Neutrophil (primary cell): Measurements from ENCODE around the gene GALNTL6.

Source experiments
- H3K27ac ChIP-seq: fragments of 200-600 bp; sonication (generic); 2 replicates; pipeline ENCODE4 v1.5.1; 2016; ENCODE audit warnings: mild to moderate bottlenecking, moderate library complexity
- H3K27me3 ChIP-seq: fragments of 200-600 bp; sonication (generic); 2 replicates; pipeline ENCODE4 v1.6.0; 2016; ENCODE audit warnings: mild to moderate bottlenecking
- H3K36me3 ChIP-seq: fragments of 200-600 bp; sonication (generic); 2 replicates; pipeline ENCODE4 v1.5.1; 2017
- H3K4me1 ChIP-seq, 2 experiments: fragments of 200-600 bp in 1 of 2; sonication (generic) in 1 of 2; 1 replicate in 1 of 2; 2 replicates in 1 of 2; pipeline versions ENCODE4 v1.5.1 to v1.6.1; 2013 to 2016; ENCODE audit warnings: low read depth in 1 of 2, low read length in 1 of 2, mild to moderate bottlenecking in 1 of 2, moderate library complexity in 1 of 2; ENCODE audit not compliant: control insufficient read depth in 1 of 2, insufficient read depth in 1 of 2
- H3K4me3 ChIP-seq, 2 experiments: fragments of 200-600 bp in 1 of 2; sonication (generic) in 1 of 2; 1 replicate in 1 of 2; 2 replicates in 1 of 2; pipeline ENCODE4 v1.5.1; 2013 to 2016; ENCODE audit warnings: low read depth in 1 of 2, low read length in 1 of 2, mild to moderate bottlenecking in 1 of 2, moderate library complexity in 1 of 2
- H3K9me3 ChIP-seq: fragments of 200-600 bp; sonication (generic); 2 replicates; pipeline ENCODE4 v1.5.1; 2016
- CTCF ChIP-seq: fragments of 200-600 bp; sonication (generic); IDR thresholded peaks from 2 replicates; pipeline ENCODE4 v1.5.1; 2016; ENCODE audit warnings: antibody characterized with exemption

Gene GALNTL6

GRCh38 chr4:172489861-172490260, 676.7 kb downstream of the GALNTL6 start:
- no peak for TF ChIP-seq CTCF
- Histone ChIP-seq H3K4me1 (no peaks in the 10 kb centered on the region), H3K4me3 (no peak overlapping the region), H3K36me3 (no peaks in the 10 kb centered on the region), H3K27me3 (no peaks in the 10 kb centered on the region), H3K27ac (no peak overlapping the region), H3K9me3 (no peaks in the 10 kb centered on the region)

DNA sequence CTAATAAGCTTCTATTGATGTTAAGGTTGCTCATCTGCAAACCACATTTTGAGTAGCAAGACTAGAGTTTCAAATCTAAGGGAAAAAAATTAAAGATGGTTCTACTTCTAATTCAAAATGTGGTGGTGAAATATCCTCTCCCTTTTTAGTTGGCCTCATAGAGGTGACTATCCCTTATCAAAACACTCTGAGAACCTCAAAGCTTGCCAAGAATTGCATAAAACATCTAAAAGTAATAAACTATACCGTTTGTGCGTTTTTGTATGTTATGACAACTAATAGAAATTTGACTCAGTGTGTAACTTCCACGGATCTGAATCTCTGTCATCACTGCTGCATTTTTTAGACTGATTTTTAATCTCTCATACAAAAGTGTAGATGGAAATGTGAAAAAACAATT, 682.6 kb downstream of the GALNTL6 start:
- H3K9me3 ChIP-seq, result no peaks in the 10 kb centered on the region
- TF ChIP-seq CTCF, result no peak
- no peaks in the 10 kb centered on the region for H3K36me3 ChIP-seq
- H3K27me3 ChIP-seq, result no peaks in the 10 kb centered on the region
- H3K4me3 ChIP-seq, result no peak overlapping the region
- H3K4me1 ChIP-seq, result no peaks in the 10 kb centered on the region
- H3K27ac ChIP-seq, result no peak overlapping the region

DNA sequence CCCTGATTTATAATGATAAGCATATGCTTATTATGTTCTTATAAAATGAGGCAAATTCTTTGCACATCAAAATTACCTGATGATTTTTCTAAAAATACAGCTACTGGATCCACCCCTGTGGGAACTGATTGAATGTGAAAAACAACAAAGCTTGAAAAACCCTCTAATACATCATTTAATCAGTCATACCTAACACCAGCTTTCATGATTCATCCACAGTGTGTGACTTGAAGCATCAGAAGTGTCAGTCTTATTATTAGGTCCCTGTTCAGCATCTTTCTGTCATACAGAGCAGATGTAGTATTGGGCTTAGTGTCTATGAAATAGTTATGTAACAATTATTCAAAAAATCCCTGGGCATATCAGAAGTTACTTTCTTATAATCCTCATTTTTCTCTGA, 684.1 kb downstream of the GALNTL6 start:
- H3K9me3 ChIP-seq, result no peaks in the 10 kb centered on the region
- H3K4me3 ChIP-seq, result no peak overlapping the region
- no peaks in the 10 kb centered on the region for H3K27me3 ChIP-seq
- H3K27ac ChIP-seq, result no peak overlapping the region
- H3K4me1 ChIP-seq, result no peaks in the 10 kb centered on the region
- TF ChIP-seq CTCF, result no peak
- H3K36me3 ChIP-seq, result no peaks in the 10 kb centered on the region

- TF ChIP-seq CTCF, result no peak
- H3K4me3 ChIP-seq, result no peak overlapping the region
- no peaks in the 10 kb centered on the region for H3K36me3 ChIP-seq
Observed at GRCh38 chr4:172514011-172514410, 700.8 kb downstream of the GALNTL6 start.

DNA sequence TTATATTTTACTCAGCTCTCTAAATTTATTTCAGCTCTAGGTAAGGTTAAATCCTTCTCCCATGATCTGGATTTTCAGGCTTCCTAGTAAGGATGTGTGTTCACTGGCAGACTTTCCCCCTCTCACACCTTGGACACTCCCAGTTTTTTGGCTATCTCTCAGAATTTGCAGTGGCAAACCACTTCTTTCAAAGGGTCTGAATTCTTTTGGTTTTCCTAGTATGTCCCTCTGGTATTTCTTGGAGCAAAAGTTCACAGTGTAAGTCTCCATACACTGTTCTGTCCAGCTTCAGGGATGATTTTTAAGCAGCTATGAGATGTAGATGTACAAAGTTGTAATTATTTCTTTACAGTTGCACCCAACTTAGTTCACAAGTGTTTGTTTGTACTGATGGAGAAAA, 701.6 kb downstream of the GALNTL6 start:
- Histone ChIP-seq H3K27me3 (no peaks in the 10 kb centered on the region), H3K9me3 (no peaks in the 10 kb centered on the region), H3K4me1 (no peaks in the 10 kb centered on the region), H3K36me3 (no peaks in the 10 kb centered on the region), H3K27ac (no peak overlapping the region), H3K4me3 (no peak overlapping the region)
- TF ChIP-seq CTCF, result no peak

More at GRCh38 chr4:172514011-172514410, 700.8 kb downstream of the GALNTL6 start:
- Histone ChIP-seq H3K27me3 (no peaks in the 10 kb centered on the region), H3K9me3 (no peaks in the 10 kb centered on the region), H3K4me1 (no peaks in the 10 kb centered on the region), H3K27ac (no peak overlapping the region)
